Measurements from ENCODE around the gene CORO1A. TPM values are rescaled to one million over a fixed set of nuclear protein-coding genes. Genes with fewer than 3 reads are reported as not detected.

Gene CORO1A
- total RNA-seq, 1 experiment from 2014 or later = 3.7 TPM

DNA sequence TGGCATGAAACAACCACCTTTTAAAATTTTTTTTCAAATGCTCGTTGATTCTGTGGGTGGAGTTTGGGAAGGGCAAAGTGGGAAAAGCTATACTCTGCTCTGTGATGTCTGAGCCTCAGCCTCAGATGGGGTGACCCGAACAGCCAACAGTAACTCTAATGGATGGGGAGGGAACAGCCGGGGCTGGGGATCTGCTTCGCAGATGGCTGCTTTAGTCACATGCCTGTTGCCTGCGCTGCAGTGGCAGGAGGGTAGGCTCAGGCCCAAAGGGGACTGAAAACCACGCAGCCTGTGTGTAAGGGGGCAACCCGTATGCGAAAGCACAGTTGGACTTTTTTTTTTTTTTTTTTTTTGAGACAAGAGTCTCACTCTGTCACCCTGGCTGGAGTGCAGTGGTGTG, 45.5 kb upstream of the CORO1A start:
- ChIA-PET CTCF (interaction anchor here (0.6 kb wide), 1 partner anchor 557 kb away, joined by 3 read pairs; no protein-coding TSS in a partner anchor), POLR2A (no interaction called here)
- Histone ChIP-seq H3K36me3 (ENCODE audit: control insufficient read depth, insufficient read depth, low read length) (no peaks in the 10 kb centered on the region), H3K27me3 (ENCODE audit: control insufficient read depth, insufficient read depth, low read length) (no peaks in the 10 kb centered on the region), H3K9me3 (ENCODE audit: control insufficient read depth, insufficient read depth, low read depth, low read length) (no peaks in the 10 kb centered on the region), H3K4me1 (ENCODE audit: control insufficient read depth, insufficient read depth, low read length) (no peaks in the 10 kb centered on the region), H3K27ac (ENCODE audit: low read length) (no peak overlapping the region), H3K4me3 (ENCODE audit: low read depth in 2 of 2, low read length in 2 of 2) (no peak overlapping the region)
- no TSS peak for BruUV-seq (replicated peaks)
- no peak for TF ChIP-seq SIN3A (IDR thresholded peaks at IDR 0.05; ENCODE audit: borderline replicate concordance, insufficient read depth, low read depth, low read length)
- TF ChIP-seq, protein P1, sequence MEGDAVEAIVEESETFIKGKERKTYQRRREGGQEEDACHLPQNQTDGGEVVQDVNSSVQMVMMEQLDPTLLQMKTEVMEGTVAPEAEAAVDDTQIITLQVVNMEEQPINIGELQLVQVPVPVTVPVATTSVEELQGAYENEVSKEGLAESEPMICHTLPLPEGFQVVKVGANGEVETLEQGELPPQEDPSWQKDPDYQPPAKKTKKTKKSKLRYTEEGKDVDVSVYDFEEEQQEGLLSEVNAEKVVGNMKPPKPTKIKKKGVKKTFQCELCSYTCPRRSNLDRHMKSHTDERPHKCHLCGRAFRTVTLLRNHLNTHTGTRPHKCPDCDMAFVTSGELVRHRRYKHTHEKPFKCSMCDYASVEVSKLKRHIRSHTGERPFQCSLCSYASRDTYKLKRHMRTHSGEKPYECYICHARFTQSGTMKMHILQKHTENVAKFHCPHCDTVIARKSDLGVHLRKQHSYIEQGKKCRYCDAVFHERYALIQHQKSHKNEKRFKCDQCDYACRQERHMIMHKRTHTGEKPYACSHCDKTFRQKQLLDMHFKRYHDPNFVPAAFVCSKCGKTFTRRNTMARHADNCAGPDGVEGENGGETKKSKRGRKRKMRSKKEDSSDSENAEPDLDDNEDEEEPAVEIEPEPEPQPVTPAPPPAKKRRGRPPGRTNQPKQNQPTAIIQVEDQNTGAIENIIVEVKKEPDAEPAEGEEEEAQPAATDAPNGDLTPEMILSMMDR (IDR thresholded peaks at IDR 0.05) = no peak
- in situ Hi-C loops (cut with HindIII; ENCODE audit: low pct_unique_long_range_greater_than_20kb, low sequenced_read_pairs) (no loop called here), intact Hi-C loops (cut with micrococcal nuclease; ENCODE audit: unreplicated experiment) (no loop called here)
- no peak for ATAC-seq
- DNase-seq (ENCODE audit: low read depth, low spot score) = no peak

DNA sequence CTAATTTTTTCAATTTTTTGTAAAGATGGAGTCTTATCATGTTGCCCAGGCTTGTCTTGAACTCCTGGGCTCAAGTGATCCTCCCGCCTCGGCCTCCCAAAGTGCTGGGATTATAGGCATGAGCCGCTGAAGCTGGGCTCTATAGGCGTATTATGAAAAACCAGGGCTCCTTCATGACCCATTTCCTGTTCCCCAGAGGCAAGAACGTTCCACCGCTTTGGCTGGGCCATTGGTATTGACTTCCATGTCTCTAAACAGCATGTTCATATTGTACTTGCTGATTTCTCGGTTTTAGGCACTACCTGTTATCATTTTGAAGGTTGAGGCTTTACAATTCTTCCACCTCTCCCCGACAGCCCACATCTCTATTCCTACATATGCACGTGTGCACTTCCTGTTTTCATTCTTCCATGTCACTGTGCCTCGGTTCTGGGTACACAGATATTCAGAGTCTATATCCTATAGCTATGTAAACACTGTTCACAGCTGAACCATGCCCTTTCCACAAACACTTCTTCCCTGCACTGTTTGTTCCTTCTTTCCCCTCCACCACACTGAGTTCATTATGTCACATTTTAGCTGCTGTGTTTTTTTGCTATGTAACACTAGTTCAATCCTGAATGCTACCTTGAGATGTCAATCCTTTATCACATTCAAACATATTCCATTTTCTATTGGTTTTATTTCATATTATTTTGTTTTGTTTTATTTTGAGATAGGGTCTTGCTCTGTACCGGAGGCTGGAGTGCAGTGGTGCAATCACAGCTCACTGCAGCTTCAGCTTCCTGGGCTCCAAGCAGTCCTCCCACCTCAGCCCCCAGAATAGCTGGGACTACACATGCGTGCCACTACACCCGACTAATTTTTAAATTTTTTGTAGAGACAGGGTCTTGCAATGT, 43.6 kb upstream of the CORO1A start:
- no TSS peak for BruUV-seq (replicated peaks)
- POLR2A ChIA-PET = no interaction called here
- in situ Hi-C loops (cut with HindIII; ENCODE audit: low pct_unique_long_range_greater_than_20kb, low sequenced_read_pairs) = no loop called here

More for the DNA sequence above, 43.6 kb upstream of the CORO1A start:
- no peaks in the 10 kb centered on the region for H3K36me3 ChIP-seq (ENCODE audit: control insufficient read depth, insufficient read depth, low read length)
- no peak overlapping the region for H3K27ac ChIP-seq (ENCODE audit: low read length)
- DNase-seq (ENCODE audit: low read depth, low spot score) = no peak
- no peaks in the 10 kb centered on the region for H3K4me1 ChIP-seq (ENCODE audit: control insufficient read depth, insufficient read depth, low read length)
- H3K4me3 ChIP-seq (ENCODE audit: low read depth in 2 of 2, low read length in 2 of 2) = no peak overlapping the region
- intact Hi-C loops (cut with micrococcal nuclease; ENCODE audit: unreplicated experiment) = no loop called here
- no peak for ATAC-seq
- H3K9me3 ChIP-seq (ENCODE audit: control insufficient read depth, insufficient read depth, low read depth, low read length) = no peaks in the 10 kb centered on the region
- TF ChIP-seq TCF7L2 (IDR thresholded peaks at IDR 0.05; ENCODE audit: low read depth, low read length) (no peak), SIN3A (IDR thresholded peaks at IDR 0.05; ENCODE audit: borderline replicate concordance, insufficient read depth, low read depth, low read length) (no peak), POLR2AphosphoS5 (IDR thresholded peaks at IDR 0.05; ENCODE audit: low read depth, low read length) (no peak)
- TF ChIP-seq, protein P1 (IDR thresholded peaks at IDR 0.05) = no peak
- TF ChIP-seq, protein P2, sequence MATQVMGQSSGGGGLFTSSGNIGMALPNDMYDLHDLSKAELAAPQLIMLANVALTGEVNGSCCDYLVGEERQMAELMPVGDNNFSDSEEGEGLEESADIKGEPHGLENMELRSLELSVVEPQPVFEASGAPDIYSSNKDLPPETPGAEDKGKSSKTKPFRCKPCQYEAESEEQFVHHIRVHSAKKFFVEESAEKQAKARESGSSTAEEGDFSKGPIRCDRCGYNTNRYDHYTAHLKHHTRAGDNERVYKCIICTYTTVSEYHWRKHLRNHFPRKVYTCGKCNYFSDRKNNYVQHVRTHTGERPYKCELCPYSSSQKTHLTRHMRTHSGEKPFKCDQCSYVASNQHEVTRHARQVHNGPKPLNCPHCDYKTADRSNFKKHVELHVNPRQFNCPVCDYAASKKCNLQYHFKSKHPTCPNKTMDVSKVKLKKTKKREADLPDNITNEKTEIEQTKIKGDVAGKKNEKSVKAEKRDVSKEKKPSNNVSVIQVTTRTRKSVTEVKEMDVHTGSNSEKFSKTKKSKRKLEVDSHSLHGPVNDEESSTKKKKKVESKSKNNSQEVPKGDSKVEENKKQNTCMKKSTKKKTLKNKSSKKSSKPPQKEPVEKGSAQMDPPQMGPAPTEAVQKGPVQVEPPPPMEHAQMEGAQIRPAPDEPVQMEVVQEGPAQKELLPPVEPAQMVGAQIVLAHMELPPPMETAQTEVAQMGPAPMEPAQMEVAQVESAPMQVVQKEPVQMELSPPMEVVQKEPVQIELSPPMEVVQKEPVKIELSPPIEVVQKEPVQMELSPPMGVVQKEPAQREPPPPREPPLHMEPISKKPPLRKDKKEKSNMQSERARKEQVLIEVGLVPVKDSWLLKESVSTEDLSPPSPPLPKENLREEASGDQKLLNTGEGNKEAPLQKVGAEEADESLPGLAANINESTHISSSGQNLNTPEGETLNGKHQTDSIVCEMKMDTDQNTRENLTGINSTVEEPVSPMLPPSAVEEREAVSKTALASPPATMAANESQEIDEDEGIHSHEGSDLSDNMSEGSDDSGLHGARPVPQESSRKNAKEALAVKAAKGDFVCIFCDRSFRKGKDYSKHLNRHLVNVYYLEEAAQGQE (IDR thresholded peaks at IDR 0.05; ENCODE audit: insufficient read depth in 1 of 2, low read depth in 2 of 2, low read length in 1 of 2) = no peak
- H3K27me3 ChIP-seq (ENCODE audit: control insufficient read depth, insufficient read depth, low read length) = no peaks in the 10 kb centered on the region
- CTCF ChIA-PET = interaction anchor here (0.5 to 1.5 kb wide), 2 partner anchors 48 to 372 kb away, joined by 3 to 4 read pairs; partner anchors contain the start of gene TBX6
